Ascending aorta (tissue), 2 donors: ENCODE data around the gene KYAT1. TPM values are rescaled to one million over a fixed set of nuclear protein-coding genes. Genes with fewer than 3 reads are reported as not detected.

Experiments
- DNase-seq, 2 donors: peaks; one replicate each; pipeline ENCODE4 v3.0.0-alpha.2; 2019; ENCODE audit warnings: low spot score in 2 of 2
- H3K27ac ChIP-seq, 2 donors: fragments of 200-600 bp; sonication (generic); one replicate each; pipeline ENCODE4 v1.5.1; 2016 to 2017; ENCODE audit warnings: mild to moderate bottlenecking in 1 of 2
- H3K27me3 ChIP-seq: fragments of 200-600 bp; sonication (generic); one replicate; pipeline ENCODE4 v1.5.1; 2017
- H3K36me3 ChIP-seq, 2 donors: fragments of 200-600 bp; sonication (generic); one replicate each; pipeline ENCODE4 v1.5.1; 2016
- H3K4me1 ChIP-seq, 2 donors: fragments of 200-600 bp; sonication (generic); one replicate each; pipeline ENCODE4 v1.5.1; 2016 to 2017; ENCODE audit warnings: mild to moderate bottlenecking in 1 of 2
- H3K4me3 ChIP-seq, 2 donors: fragments of 200-600 bp; sonication (generic); one replicate each; pipeline ENCODE4 v1.5.1; 2016 to 2017; ENCODE audit warnings: mild to moderate bottlenecking in 1 of 2
- H3K9me3 ChIP-seq, 2 donors: fragments of 200-600 bp; sonication (generic); one replicate each; pipeline ENCODE4 v1.5.1; 2016
- intact Hi-C: fragments of 100-400 bp; cut with DNase I; formaldehyde crosslinking; loops from one replicate; pipeline ENCODE4 v1.15.1; 2023
- total RNA-seq: library from RNA; depleted of rRNA; stranded (reverse); fragments of >200 nt; gene quantifications from one replicate; pipeline ENCODE4 v1.1.0, GENCODE V29; 2016
- TF ChIP-seq, protein P1 (sequence below), 3 experiments: fragments of 200-600 bp in 2 of 3; fragments of 450-650 bp in 1 of 3; sonication (generic) in 2 of 3; IDR thresholded peaks; one replicate each; pipeline ENCODE4 v1.5.1; 2016 to 2019; ENCODE audit warnings: antibody characterized with exemption in 3 of 3, mild to moderate bottlenecking in 1 of 3, moderate library complexity in 1 of 3

KYAT1 gene
- total RNA-seq, 1 donor from 2014 or later, result 4.9 TPM

DNA sequence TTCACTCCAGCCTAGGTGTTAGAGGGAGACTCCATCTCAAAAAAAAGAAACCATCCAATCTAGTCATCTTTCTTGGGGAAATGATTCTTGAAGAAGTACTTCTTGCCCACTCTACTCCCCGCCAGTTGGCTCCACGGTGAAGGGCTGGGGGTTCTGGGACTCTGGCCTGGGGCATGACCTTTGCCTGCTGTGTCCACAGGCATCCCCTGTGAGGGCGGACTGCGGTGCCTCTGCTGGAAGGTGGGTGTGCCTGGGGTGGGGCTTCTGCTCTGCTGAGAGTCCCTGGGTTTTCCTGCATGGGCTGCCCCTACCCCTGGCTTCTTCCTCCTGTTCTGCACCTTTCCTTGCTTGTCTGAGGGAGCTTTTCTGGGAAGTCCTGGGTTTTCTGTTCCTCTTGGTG lies 91.2 kb downstream of the KYAT1 start:
- H3K9me3 ChIP-seq, result no peaks in the 10 kb centered on the region
- intact Hi-C loops, result no loop called here
- H3K4me3 ChIP-seq, result no peak overlapping the region
- peaks cover 4 to 6% of the 10 kb centered on the region in 2 donors for H3K4me1 ChIP-seq
- no peaks in the 10 kb centered on the region for H3K27me3 ChIP-seq
- DNase-seq, result no peak
- H3K36me3 ChIP-seq, result peaks cover 42 to 45% of the 10 kb centered on the region in 2 donors
- H3K27ac ChIP-seq, result no peak overlapping the region
- TF ChIP-seq, protein P1, sequence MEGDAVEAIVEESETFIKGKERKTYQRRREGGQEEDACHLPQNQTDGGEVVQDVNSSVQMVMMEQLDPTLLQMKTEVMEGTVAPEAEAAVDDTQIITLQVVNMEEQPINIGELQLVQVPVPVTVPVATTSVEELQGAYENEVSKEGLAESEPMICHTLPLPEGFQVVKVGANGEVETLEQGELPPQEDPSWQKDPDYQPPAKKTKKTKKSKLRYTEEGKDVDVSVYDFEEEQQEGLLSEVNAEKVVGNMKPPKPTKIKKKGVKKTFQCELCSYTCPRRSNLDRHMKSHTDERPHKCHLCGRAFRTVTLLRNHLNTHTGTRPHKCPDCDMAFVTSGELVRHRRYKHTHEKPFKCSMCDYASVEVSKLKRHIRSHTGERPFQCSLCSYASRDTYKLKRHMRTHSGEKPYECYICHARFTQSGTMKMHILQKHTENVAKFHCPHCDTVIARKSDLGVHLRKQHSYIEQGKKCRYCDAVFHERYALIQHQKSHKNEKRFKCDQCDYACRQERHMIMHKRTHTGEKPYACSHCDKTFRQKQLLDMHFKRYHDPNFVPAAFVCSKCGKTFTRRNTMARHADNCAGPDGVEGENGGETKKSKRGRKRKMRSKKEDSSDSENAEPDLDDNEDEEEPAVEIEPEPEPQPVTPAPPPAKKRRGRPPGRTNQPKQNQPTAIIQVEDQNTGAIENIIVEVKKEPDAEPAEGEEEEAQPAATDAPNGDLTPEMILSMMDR (IDR thresholded peaks at IDR 0.05), result no peak

GRCh38 chr9:128788445-128788844 lies 93.3 kb downstream of the KYAT1 start:
- no peak for DNase-seq
- H3K4me3 ChIP-seq, result peak overlapping the region in 1 of 2 donors; percentile 97
- intact Hi-C loops, result loop anchor here (5.0 kb wide), 1 partner anchor 151 kb away; no protein-coding TSS in a partner anchor
- H3K9me3 ChIP-seq, result no peaks in the 10 kb centered on the region
- TF ChIP-seq, protein P1 (IDR thresholded peaks at IDR 0.05), result no peak
- peaks cover 30% of the 10 kb centered on the region in 2 donors for H3K36me3 ChIP-seq
- H3K4me1 ChIP-seq, result peaks cover 4 to 6% of the 10 kb centered on the region in 2 donors
- H3K27ac ChIP-seq, result no peak overlapping the region
- no peaks in the 10 kb centered on the region for H3K27me3 ChIP-seq

DNA sequence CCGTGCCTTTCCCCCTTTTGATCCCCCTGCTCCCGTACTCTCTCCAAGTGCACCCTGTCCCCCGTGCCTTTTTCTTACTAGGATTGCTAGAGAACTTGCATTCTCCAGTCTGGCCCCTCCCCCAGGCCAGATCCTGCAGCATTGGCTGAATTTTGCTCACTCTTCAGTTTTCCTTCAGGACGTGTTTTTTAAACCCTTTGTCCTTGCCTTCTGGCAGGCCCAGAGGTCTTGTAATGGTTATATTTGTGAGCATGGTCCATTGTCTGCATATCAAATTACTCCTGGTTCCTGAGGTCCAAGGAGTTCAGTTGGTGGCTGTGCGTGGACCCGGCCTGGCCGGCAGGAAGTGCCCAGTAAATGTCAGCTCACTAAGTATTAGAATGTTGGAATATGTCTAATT lies 94.1 kb downstream of the KYAT1 start:
- Histone ChIP-seq H3K27ac (peak overlapping the region; percentile 78 to 83), H3K4me1 (peaks cover 4 to 6% of the 10 kb centered on the region in 2 donors), H3K9me3 (no peaks in the 10 kb centered on the region), H3K27me3 (no peaks in the 10 kb centered on the region), H3K4me3 (peak overlapping the region; percentile 59 to 97), H3K36me3 (peaks cover 22% of the 10 kb centered on the region in 2 donors)
- TF ChIP-seq, protein P1 (IDR thresholded peaks at IDR 0.05), result no peak
- intact Hi-C loops, result loop anchor here (1.0 to 5.0 kb wide), 3 partner anchors 16 to 150 kb away; partner anchors contain the start of genes ENDOG and ZER1
- no peak for DNase-seq

GRCh38 chr9:128786681-128787601 lies 94.8 kb downstream of the KYAT1 start, which contains the start of gene TBC1D13:
Gene TBC1D13 (plus strand): TSS chr9:128787253. CDS start chr9:128787354, 101 bp downstream.
- no peaks in the 10 kb centered on the region for H3K9me3 ChIP-seq
- H3K4me1 ChIP-seq, result peaks cover 4 to 6% of the 10 kb centered on the region in 2 donors
- intact Hi-C loops, result loop anchor here (1.0 to 5.0 kb wide), 3 partner anchors 16 to 150 kb away; partner anchors contain the start of genes ENDOG and ZER1
- peak within 1 kb of the TSS; percentile 59 to 97 for H3K4me3 ChIP-seq
- peak within 1 kb of the TSS; percentile 78 to 83 for H3K27ac ChIP-seq
- TF ChIP-seq, protein P1 (IDR thresholded peaks at IDR 0.05), result no peak
- H3K36me3 ChIP-seq, result peaks cover 14 to 15% of the 10 kb centered on the region in 2 donors
- no peaks in the 10 kb centered on the region for H3K27me3 ChIP-seq
- peak; percentile 53 to 93 for DNase-seq

DNA sequence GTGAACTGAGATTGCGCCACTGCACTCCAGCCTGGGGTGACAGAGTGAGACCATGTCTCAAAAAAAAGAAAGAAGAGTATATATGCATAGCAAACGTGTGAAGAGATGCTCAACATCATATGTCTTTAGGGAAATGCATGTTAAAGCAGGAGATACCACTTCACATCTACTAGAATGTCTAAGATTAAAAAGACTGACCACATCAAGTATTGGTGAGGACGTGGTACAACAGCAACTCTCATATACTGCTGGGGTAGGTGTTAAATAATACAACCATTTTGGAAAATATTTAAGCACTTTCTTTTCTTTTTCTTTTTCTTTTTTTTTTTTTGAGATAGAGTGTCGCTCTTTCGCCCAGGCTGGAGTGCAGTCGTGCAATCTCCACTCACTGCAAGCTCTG lies 96.3 kb downstream of the KYAT1 start:
- Histone ChIP-seq H3K36me3 (peaks cover 0 to 1% of the 10 kb centered on the region in 2 donors), H3K27ac (no peak overlapping the region), H3K9me3 (no peaks in the 10 kb centered on the region), H3K4me3 (no peak overlapping the region), H3K27me3 (no peaks in the 10 kb centered on the region), H3K4me1 (peaks cover 4 to 6% of the 10 kb centered on the region in 2 donors)
- TF ChIP-seq, protein P1 (IDR thresholded peaks at IDR 0.05), result no peak
- intact Hi-C loops, result loop anchor here (5.0 kb wide), 1 partner anchor 148 kb away; no protein-coding TSS in a partner anchor
- no peak for DNase-seq

Other genes starting within 250 kb of the KYAT1 start
- gene DYNC2I2, start 225.1 kb downstream of the KYAT1 start, total RNA-seq, result 49.9 TPM
- 102 TPM for gene SET, start 192.7 kb downstream of the KYAT1 start, total RNA-seq
- gene PKN3, start 179.4 kb downstream of the KYAT1 start, total RNA-seq, result 28.8 TPM
- gene ZDHHC12, start 157.8 kb downstream of the KYAT1 start, total RNA-seq, result 49.6 TPM
- gene ZER1, start 110.0 kb downstream of the KYAT1 start, total RNA-seq, result 55.5 TPM
- gene TBC1D13, start 94.7 kb downstream of the KYAT1 start, total RNA-seq, result 19.8 TPM
- gene ENDOG, start 63.5 kb downstream of the KYAT1 start, total RNA-seq, result 59.4 TPM
- 26.5 TPM for gene SPOUT1, start 52.2 kb downstream of the KYAT1 start, total RNA-seq
- gene LRRC8A, start 183 bp upstream of the KYAT1 start, total RNA-seq, result 227 TPM
- gene PHYHD1, start 39.0 kb upstream of the KYAT1 start, total RNA-seq, result 46.1 TPM
- 5.0 TPM for gene DOLK, start 65.7 kb upstream of the KYAT1 start, total RNA-seq
- 45.0 TPM for gene NUP188, start 65.7 kb upstream of the KYAT1 start, total RNA-seq
- gene SH3GLB2, start 146.4 kb upstream of the KYAT1 start, total RNA-seq, result 138 TPM
- 39.9 TPM for gene MIGA2, start 154.7 kb upstream of the KYAT1 start, total RNA-seq
- gene DOLPP1, start 199.2 kb upstream of the KYAT1 start, total RNA-seq, result 41.7 TPM
- 110 TPM for gene CRAT, start 228.8 kb upstream of the KYAT1 start, total RNA-seq
- gene PTPA, start 229.5 kb upstream of the KYAT1 start, total RNA-seq, result 61.6 TPM